Stimulated activated CD8-positive, alpha-beta memory T cell treated with anti-CD3 and anti-CD28 coated beads, Interleukin-15, amount 100 ng/mL, for 48 hours (primary cell): ENCODE measurements around the gene RIMKLB.
"Not testable (repeated sequence)": the region's sequence is repeated elsewhere in the genome, so short reads cannot be mapped to it uniquely, and the experiment has no call there.

ENCODE experiments used
- DNase-seq, 2 donors: peaks; one replicate each; pipeline ENCODE4 v3.0.0-alpha.2; 2020; ENCODE audit warnings: low read depth in 2 of 2

Gene RIMKLB

DNA sequence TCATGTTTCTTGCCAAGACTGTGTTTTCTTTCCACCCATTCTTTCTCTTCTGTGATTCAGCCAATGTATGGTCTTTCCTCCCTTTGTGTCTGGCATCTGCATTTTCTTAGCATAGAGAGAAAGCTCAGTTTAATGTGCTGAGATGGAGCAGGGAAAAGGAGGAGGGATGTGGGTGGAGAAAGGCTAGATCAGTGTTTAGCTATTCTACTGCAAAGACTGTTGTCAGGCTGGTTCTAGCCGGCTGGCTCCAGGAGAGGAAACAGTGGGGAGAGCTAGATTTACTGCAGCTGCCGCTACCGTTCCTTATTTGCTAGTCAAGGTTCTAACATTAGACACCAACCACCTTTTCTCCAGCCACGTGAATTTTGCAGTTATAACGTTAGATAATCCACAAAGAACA is 5.2 kb upstream of the RIMKLB start:
- DNase-seq, result no peak

DNA sequence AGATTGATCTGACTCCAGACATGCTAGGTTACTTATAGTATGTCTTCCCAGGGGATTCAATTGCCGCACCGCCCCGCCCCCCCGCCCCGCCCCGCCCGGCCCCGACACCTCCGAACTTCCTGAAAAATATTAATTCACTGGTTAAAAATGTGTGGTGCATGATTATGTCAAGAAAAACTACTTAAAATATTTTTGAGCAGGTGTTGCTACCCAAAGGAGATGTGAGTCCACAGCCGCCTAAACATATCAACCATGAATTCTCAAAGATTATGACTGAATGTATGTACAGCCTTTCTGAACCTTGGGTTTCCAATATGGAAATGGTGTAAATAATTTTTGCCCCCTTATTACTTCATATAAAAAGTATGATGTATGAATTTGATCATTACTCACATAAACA is 2.7 kb upstream of the RIMKLB start:
- no peak for DNase-seq

DNA sequence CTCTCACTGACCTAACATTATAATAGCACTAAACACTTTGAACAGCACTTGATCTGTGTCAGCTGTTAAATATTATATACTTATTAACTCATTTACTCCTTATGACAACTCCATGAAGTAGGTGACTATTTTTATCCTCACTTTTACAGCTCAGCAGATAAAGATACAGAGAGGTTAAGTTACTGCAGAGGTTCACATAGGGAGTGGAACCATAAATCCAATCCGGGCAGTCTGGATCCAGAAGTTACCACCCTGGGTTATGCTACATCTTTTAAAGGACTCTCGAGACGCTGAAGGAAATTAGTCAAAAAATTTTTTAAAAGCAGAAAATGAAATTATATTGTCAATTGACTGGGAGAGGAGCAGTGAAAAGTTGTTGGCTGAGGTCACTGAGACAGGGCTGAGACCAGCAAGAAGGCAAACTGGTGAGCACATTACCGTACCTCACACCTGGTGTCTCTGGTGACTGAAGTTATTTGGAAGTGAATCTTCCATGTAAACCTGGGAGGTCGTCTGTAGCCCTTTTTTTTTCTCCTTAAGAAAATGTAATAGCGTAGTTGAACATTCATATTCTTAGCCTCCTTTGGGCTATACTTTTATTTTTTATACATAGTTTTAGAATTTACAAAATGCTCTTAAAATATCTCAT is 1.2 kb upstream of the RIMKLB start:
- no peak for DNase-seq

DNA sequence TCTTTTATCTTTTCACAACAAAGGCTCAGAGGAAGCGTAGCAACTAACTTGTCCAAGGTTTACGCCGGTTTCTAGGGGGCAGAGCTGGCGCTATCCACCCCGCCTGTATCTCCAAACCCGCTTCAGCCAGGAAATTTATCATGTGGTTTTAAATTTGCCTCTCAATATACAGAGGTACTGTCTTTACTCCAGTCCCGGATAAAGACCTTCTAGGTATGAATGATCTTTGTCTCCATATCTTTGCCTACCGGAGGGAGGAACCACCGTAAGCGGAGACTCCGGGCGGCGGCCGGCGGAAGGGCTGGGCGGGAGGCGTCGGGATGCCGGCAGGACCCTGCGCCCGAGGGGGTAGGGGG is 693 bp upstream of the RIMKLB start:
- no peak for DNase-seq

DNA sequence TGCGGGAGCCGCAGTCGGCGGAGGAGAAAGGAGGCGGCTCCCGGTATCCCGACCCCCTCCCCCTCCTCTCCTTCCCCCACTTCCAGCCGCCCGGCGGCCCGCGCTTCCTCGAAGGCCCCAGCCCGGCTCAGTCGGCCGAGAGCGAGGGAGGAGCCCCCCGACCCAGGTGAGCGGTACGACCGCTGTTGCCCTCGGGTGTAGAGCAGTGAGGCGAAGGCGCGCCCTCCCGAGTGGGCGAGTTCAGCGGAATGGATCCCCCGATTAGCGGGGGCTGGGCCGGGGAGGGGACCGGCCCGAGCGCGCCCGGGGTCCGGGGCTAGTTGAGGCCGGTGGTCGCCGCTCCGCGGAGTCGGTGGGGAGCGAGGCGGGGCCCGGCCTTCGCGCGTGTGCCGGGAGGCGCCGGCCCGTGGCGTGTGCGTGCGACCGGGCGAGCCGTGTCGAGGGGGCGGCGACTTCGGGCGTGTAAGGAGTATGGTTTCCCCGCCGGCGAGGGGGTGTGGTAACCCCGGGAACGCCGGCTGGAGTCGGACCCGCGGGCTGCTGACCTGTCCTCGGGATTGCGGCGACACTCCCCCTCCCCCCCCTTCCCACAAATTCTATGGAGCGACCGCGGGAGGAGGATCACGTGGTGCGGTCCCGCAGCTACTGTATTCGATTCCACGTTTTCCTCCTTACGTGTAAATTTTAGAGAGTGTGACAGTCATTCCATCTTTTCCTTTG is 501 bp downstream of the RIMKLB start:
- DNase-seq, result peak; percentile 4 to 7

DNA sequence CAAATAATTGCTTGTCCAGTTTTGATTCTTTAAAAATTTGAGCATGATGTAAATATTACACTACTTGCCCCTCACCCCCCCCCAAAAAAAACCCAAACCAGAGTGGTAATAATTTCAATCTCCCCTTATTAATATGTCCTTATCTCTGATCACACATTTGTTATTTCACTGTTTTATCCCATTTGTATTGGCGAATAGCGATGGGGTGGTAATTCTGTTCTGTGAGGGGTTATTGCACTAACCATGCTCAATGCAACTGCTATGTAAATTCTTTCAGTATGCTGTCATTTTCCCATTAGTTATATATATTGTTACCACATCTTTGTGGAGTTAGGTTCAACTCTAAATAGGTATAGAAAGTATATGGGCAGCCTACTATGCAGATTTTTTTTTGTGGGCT is 1.1 kb downstream of the RIMKLB start:
- no peak for DNase-seq

DNA sequence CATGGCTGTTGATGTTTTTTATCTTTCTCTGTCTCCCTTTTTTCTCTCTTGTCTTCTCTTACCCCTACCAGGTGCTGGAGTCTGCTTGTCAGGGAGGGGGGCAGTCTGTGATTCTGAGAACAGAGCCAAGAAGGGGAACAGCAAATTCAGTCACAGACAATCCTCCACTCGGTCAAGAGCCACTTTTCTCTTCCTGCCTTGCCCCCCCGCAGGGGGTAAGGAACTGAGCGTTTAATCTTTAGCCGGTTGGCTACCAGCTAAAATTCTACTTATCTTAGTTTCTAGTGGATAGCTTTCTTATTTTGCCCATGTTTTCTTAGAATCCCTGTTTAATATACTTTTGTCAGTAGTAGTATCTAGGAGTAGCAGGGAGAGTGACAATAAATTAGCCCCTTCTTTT is 1.9 kb downstream of the RIMKLB start:
- no peak for DNase-seq

DNA sequence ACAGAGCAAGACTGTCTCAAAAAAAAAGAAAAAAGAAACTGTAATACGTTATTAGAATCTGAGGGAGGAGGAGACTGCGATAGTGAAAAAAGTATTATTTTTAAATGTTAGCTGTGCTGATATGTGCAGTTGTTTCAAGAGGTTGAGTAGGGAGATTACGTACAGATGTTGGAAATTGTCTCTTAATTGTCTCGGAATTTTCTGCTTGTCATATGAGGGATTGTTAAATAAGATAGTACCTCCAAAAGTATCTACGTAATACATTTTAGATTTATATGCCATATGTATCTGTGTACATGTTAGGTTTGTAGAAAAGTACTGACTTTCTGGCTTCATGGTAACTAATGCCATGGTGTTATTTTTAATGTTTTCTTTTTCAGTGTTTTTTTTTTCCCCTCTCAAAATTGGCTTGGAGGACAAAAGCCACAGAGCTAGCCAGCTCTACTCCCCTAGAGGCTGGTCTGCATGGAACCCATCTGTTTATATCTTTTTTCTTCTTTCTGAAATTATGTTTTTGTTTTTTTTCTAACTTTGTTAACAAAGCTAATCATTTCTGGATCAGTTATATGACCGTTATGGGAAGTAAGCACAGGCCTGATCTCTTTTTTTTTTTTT is 3.4 kb downstream of the RIMKLB start:
- no peak for DNase-seq

DNA sequence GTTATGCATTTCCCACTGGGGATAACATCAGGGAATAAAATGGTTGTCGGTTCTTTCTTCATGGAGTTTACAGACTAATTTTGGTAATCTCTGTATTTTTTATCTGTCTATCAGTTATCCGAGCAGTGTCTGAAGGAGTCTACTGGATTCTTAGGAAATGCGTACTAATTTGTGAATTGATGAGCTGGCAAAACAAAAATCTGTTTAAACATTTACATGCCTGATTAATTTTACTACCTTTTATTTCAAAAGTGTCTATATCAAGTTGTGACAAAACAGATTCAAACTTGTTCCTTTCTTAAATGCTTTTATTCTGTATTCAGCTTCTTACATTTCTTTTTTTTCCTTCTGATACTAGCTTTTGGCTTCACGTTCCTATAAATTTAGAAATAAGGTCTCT is 4.4 kb downstream of the RIMKLB start:
- no peak for DNase-seq

DNA sequence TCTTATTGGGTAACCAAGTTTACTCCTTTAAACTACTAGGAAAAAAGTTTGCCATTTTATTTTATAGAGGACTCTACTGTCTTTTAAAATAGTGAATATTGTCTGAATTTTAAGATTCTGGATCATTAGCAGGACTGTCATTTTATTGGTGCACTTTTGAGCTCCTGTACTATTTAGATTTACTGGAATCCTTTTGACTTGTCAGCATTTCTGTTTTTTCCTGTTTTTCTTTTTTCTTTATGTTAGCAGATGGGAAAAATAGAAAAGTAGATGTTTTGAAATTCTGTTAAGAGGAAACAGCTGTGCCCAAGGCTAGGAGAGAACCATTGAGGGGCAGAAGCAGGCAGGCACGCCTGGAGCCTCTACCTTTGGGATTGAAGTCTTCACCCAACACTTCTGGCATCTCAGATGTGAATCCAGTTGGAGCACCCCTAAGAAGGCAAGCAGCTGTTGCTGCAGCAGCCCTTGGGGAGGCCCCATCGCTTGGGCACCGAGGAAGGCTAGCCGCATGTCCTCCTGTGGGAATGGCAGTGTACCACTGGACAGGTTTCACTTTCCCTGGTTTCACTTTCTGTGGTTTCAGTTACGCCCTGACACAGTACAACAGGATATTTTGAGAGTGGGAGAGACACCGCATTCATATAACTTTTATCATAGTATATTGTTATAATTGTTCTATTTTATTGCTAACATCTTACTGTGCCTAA is 11.5 kb downstream of the RIMKLB start:
- DNase-seq, result no peak

DNA sequence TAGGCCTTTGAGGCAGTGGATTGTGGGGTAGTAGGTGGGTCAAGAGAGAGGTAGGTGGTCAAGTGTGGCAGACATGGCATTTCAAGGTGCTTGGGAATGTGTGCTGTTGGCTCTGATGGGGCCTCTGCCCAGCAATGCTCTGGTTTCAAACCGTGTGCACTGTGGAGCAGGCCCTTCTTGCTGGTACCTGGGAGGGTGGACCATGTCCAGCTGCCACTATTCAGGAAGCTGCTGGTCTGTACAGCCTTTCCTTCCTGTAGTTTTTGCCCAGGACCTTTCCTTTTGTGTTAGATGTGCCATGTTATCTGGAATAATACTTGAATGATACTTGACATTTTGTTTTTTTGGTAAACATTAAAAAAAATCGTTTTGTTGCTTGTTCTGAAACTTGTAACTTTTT is 14.8 kb downstream of the RIMKLB start:
- no peak for DNase-seq

DNA sequence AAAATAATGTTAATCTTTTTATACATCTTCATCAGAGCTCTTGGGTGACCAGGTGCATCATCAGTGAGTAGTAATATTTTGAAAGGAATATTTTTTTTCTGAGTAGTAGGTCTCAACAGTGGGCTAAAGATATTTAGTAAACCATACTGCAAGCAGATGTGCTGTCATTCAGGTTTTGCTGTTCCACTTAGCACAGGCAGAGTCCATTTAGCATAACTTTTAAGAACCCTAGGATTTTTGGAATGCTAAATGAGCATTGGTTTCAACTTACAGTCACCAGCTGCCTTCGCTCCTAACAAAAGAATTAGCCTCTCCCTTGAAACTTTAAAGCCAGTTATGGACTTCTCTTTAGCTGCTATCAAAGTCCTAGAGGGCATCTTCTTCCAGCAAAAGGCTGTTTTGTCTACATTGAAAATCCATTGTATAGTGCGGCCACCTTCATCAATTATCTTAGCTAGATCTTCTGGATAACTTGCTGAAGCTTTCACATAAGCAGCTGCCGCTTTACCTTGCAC is 24.6 kb downstream of the RIMKLB start:
- DNase-seq, result no peak

DNA sequence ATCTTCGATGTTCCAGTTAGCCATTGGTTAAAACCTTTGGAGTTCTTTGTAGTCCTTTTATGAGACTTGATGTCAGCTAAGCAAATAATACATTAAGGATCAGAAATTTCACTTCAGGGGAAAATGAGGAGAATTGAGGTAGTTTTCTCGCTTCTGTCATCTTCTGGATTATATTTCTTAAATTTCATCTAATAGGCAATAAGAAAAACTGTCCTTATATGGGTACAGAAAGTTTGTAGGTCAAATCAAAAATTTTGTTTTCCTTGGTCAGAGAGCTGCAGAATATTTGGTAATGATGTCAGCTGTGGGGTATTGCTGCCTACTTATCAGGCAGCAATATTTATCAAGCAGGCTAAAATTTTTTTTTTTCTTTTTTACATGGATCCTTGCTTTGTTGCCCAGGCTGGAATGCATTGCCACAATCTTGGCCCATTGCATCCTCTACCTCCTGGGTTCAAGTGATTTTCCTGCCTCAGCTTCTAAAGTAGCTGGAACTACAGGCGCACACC is 37.1 kb downstream of the RIMKLB start:
- no peak for DNase-seq

DNA sequence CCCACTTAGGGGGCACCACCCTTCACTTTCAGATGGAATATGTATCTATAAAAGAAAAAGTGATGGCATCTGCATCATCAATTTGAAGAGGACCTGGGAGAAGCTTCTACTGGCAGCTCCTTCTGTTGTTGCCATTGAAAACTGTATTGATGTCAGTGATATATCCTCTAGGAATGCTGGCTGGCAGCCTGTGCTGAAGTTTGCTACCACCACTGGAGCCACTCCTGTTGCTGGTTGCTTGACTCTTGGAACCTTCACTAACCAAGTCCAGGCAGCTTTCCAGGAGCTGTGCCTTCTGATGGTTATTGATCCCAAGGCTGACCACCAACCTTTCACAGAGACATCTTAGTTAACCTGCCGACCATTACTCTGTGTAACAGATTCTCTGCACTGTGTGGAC is 44.7 kb downstream of the RIMKLB start:
- DNase-seq, result no peak

DNA sequence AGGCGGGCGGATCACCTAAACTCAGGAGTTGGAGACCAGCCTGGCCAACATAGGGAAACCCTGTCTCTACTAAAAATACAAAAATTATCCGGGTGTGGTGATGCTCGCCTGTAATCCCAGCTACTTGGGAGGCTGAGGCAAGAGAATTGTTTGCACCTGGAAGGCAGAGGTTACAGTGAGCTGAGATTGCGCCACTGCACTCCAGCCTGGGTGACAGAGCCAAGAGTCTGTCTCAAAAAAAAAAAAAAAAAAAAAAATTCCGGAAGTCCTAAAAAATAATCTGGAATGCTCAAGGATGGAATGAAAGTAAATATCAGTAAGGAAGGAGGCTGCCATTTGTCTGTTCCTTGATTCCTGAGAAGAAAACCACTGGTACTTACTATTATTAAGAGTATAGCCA is 45.3 kb downstream of the RIMKLB start:
- DNase-seq, result not testable (repeated sequence)

DNA sequence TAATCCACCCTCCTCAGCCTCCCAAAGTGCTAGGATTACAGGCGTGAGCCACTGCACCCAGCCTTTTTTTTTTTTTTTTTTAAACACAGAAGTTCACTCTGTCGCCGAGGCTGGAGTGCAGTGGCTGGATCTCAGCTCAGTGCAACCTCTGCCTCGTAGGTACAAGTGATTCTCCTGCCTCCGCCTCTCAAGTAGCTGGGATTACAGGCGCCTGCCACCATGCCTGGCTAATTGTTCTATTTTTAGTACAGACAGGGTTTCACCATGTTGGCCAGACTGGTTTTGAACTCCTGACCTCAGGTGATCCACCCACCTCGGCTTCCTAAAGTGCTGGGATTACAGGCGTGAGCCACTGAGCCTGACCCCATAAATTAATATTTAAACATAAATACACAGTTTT is 47.8 kb downstream of the RIMKLB start:
- DNase-seq, result not testable (repeated sequence)

DNA sequence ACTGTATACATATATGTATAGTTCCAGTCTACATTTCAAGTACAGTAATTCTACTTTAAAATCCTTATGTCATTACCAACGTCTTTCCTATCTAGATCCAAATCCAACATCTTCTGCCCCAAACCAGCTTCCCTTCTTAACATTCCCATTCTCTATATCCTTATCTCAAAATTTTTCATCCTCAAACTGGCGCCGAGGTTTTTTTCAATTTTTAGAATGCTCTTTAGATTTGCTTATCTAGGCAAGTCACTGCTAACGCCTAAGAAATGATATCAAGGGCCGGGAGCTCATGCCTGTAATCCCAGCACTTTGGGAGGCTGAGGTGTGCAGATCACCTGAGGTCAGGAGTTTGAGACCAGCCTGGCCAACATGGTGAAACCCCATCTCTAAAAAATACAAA is 48.3 kb downstream of the RIMKLB start:
- DNase-seq, result no peak

DNA sequence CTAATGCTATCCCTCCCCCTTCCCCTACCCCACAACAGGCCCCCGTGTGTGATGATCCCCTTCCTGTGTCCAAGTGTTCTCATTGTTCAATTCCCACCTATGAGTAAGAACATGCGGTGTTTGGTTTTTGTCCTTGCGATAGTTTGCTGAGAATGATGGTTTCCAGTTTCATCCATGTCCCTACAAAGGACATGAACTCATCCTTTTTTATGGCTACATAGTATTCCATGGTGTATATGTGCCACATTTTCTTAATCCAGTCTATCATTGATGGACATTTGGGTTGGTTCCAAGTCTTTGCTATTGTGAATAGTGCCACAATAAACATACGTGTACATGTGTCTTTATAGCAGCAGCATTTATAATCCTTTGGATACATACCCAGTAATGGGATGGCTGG is 62.3 kb downstream of the RIMKLB start:
- not testable (repeated sequence) for DNase-seq

DNA sequence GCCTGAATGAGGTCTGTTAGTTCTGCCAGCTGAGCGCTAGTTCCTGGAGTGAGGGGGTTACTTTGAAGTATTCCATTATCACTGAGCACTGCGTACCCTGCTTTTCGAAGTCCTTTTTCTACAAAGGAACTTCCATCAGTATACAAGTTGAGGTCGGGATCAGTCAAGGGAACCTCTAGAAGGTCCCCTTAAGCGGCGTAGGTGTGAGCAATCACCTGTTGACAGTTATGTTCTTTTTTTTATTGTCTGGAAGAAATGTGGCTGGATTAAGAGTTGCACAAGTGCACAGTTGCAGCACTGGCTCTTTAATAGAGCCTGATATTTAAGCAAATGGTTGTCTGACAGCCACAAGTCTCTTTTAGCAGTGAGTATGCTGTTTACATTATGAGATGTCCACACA is 64.9 kb downstream of the RIMKLB start:
- not testable (repeated sequence) for DNase-seq

DNA sequence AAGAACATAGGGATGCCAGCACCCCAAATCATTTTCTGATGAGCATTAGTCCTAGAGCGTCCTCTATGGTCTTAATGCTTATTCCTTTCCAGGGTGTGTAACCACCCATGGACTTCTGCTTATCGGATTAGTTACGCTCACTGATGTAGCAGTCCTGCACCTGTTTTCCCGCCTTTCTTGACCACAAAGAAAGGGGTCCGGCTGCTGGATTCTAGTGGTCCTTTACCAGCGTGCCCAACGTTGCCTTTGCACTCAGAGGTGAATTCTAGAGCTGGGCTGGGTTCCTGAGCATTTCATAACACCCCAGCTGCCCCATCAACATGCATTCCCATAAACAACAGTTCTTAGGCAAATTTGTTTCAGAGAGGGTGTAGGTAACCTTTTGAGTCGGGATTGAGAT is 68.3 kb downstream of the RIMKLB start:
- DNase-seq, result not testable (repeated sequence)

DNA sequence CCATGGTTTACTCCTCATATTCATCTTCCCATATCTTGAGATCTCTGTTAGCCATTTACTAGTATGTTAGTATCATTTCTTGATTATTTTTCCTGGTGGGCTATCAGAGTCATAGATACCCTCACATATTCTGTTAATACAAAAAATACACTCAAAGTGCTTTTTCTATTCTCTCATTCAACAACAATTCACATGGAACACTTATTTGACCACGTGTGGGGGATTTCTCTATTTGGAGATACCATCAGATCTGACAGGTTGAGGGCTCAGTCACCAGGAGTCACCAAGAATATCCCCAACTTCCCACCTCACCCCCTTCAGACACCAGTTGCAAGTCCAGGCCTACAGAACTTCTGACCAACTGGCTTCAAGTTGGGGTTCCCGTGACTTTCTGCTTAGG is 72.7 kb downstream of the RIMKLB start:
- DNase-seq, result no peak

DNA sequence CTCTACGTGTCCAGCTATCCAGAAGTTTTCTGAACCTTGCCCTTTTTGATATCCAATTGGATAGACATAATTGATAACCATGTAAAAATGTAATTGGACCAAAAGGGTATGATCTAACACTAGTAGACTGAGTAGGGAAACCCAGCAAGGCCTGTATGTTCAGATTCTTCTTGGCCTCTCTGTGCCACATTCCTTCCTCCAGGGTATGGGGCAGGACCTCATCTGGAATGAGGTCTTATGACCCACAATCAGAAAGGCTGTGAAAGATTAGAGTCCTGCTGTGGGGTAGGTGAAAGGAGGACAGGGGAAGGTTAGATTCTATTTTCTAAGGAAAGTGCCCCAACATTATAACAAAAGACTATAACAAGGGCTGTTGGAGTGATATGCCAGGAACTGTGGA is 73.3 kb downstream of the RIMKLB start:
- DNase-seq, result no peak
